GM12878 (cell line): ENCODE measurements around the gene CRYBG3. TPM values are rescaled to one million over a fixed set of nuclear protein-coding genes. Genes with fewer than 3 reads are reported as not detected.

Experiments
- ATAC-seq: fragments of 200-7000 bp; cut with Tn5 transposase; 3 replicates; pipeline ENCODE4 v1.9.1; 2020; ENCODE audit warnings: mild to moderate bottlenecking, moderate library complexity
- BruUV-seq: library from RNA; stranded (reverse); fragments of 400-500 nt; replicated peaks from 2 replicates; lab custom pipeline; 2021; lab: Mats Ljungman, UMichigan
- CTCF ChIA-PET: fragments of 300-600 bp; sonication (Branson Sonifier 250); formaldehyde crosslinking; extraction: SDS; loops from one replicate; lab custom pipeline; 2021; ENCODE audit warnings: inconsistent platforms; lab: Yijun Ruan, JAX
- POLR2A ChIA-PET: fragments of 350-600 bp; formaldehyde crosslinking; extraction: SDS; loops from one replicate; lab custom pipeline; 2021; ENCODE audit warnings: inconsistent platforms; lab: Charles Lee
- RAD21 ChIA-PET: fragments of 300-600 bp; sonication (Branson Sonifier 250); formaldehyde crosslinking; loops from one replicate; lab custom pipeline; 2023; ENCODE audit warnings: antibody characterized with exemption; ENCODE audit not compliant: unreplicated experiment; lab: Charles Lee
- SMC1A ChIA-PET: fragments of 300-600 bp; sonication (Branson Sonifier 250); formaldehyde crosslinking; loops from one replicate; lab custom pipeline; 2023; ENCODE audit not compliant: unreplicated experiment, uncharacterized antibody; lab: Charles Lee
- DNase-seq: peaks from one replicate; pipeline ENCODE4 v3.0.0-alpha.2; 2011; ENCODE audit warnings: low read depth, low spot score
- FAIRE-seq: peaks from 3 replicates; lab custom pipeline; 2011; peaks lifted over from hg19 to GRCh38; lab: Jason Lieb, UNC
- H2AFZ ChIP-seq: 2 replicates; pipeline ENCODE4 v1.6.0; 2011; ENCODE audit warnings: low read depth, low read length, control low read depth; ENCODE audit not compliant: control insufficient read depth
- H3K27ac ChIP-seq: 2 replicates; pipeline ENCODE4 v1.5.1; 2011; ENCODE audit warnings: control low read depth; ENCODE audit not compliant: control insufficient read depth, insufficient read depth
- H3K27me3 ChIP-seq, 2 experiments: replicated peaks in 1 of 2; 2 replicates each; pipeline versions ENCODE4 v1.6.0 to v1.6.1; 2011; ENCODE audit warnings: low read length in 1 of 2; ENCODE audit not compliant: control insufficient read depth in 2 of 2, insufficient read depth in 2 of 2
- H3K36me3 ChIP-seq, 2 experiments: 2 replicates each; pipeline ENCODE4 v1.5.1; 2011; ENCODE audit warnings: low read length in 1 of 2; ENCODE audit not compliant: control insufficient read depth in 2 of 2, insufficient read depth in 2 of 2
- H3K4me1 ChIP-seq: 2 replicates; pipeline ENCODE4 v1.6.1; 2011; ENCODE audit warnings: mild to moderate bottlenecking, low read length, moderate library complexity, mixed read lengths; ENCODE audit not compliant: control insufficient read depth, insufficient read depth
- H3K4me2 ChIP-seq: 2 replicates; pipeline ENCODE4 v1.6.0; 2011; ENCODE audit warnings: control low read depth; ENCODE audit not compliant: control insufficient read depth, insufficient read depth
- H3K4me3 ChIP-seq: fragments of 200-600 bp; sonication (generic); 2 replicates; pipeline ENCODE4 v1.5.1; 2016
- H3K79me2 ChIP-seq: 2 replicates; pipeline ENCODE4 v1.6.0; 2011; ENCODE audit warnings: low read length; ENCODE audit not compliant: control insufficient read depth, insufficient read depth
- H3K9ac ChIP-seq: 2 replicates; pipeline ENCODE4 v1.8.0; 2011; ENCODE audit warnings: low read length, control low read depth, mixed read lengths; ENCODE audit not compliant: control insufficient read depth, insufficient read depth
- H3K9me3 ChIP-seq: replicated peaks from 3 replicates; pipeline ENCODE4 v1.5.1; 2011; ENCODE audit warnings: mild to moderate bottlenecking, low read length; ENCODE audit not compliant: control insufficient read depth, insufficient read depth
- H4K20me1 ChIP-seq: 2 replicates; pipeline ENCODE4 v1.6.0; 2011; ENCODE audit not compliant: control insufficient read depth, insufficient read depth
- BACH1 ChIP-seq: fragments of 450-650 bp; IDR thresholded peaks from 2 replicates; pipeline ENCODE4 v1.6.1; 2017; ENCODE audit warnings: mild to moderate bottlenecking, borderline replicate concordance
- CBX5 ChIP-seq: sonication (generic); IDR thresholded peaks from 2 replicates; pipeline ENCODE4 v1.6.1; 2016; ENCODE audit warnings: low read depth, moderate library complexity, mild to moderate bottlenecking, inconsistent platforms
- CHD1 ChIP-seq: IDR thresholded peaks from 2 replicates; pipeline ENCODE4 v1.6.1; 2012; ENCODE audit warnings: low read depth, low read length, improper control_type of control experiment
- DPF2 ChIP-seq: fragments of 450-650 bp; IDR thresholded peaks from 2 replicates; pipeline ENCODE4 v1.6.1; 2017; ENCODE audit warnings: mild to moderate bottlenecking
- HDAC6 ChIP-seq: fragments of 200-600 bp; sonication (generic); IDR thresholded peaks from one replicate; pipeline ENCODE4 v1.8.0; 2017; ENCODE audit warnings: antibody characterized with exemption; ENCODE audit not compliant: unreplicated experiment
- IRF4 ChIP-seq: IDR thresholded peaks from 2 replicates; pipeline ENCODE4 v1.6.1; 2011; ENCODE audit warnings: low read depth, low read length
- PKNOX1 ChIP-seq: fragments of 450-650 bp; IDR thresholded peaks from 2 replicates; pipeline ENCODE4 v1.6.1; 2016; ENCODE audit warnings: mild to moderate bottlenecking
- RFX5 ChIP-seq: IDR thresholded peaks from 2 replicates; pipeline ENCODE4 v1.6.1; 2011; ENCODE audit warnings: low read depth, low read length, improper control_type of control experiment
- SP1 ChIP-seq: IDR thresholded peaks from one replicate; pipeline ENCODE4 v1.6.1; 2011; ENCODE audit warnings: low read depth, low read length
- SREBF2 ChIP-seq: IDR thresholded peaks from 2 replicates; pipeline ENCODE4 v1.6.1; 2012; ENCODE audit warnings: mild to moderate bottlenecking, low read length
- USF2 ChIP-seq: IDR thresholded peaks from 2 replicates; pipeline ENCODE4 v1.6.1; 2011; ENCODE audit warnings: low read depth, low read length, improper control_type of control experiment, borderline replicate concordance
- ZNF24 ChIP-seq: fragments of 450-650 bp; IDR thresholded peaks from 2 replicates; pipeline ENCODE4 v1.6.1; 2017; ENCODE audit warnings: antibody characterized with exemption, mild to moderate bottlenecking
- ZNF622 ChIP-seq: fragments of 450-650 bp; IDR thresholded peaks from 2 replicates; pipeline ENCODE4 v1.6.1; 2017; ENCODE audit warnings: mild to moderate bottlenecking, inconsistent platforms
- WGBS: methylation state at CpG from one replicate; pipeline ENCODE4 v1.1.6; 2016; ENCODE audit warnings: low lambda C conversion rate; ENCODE audit not compliant: insufficient replicate concordance, insufficient coverage; ENCODE audit errors: missing lambda C conversion rate; 5-methylcytosine and 5-hydroxymethylcytosine counted together
- in situ Hi-C: fragments of 300-500 bp; cut with MboI; formaldehyde crosslinking; loops from 9 replicates; pipeline ENCODE4 v1.14.3; 2018; ENCODE audit warnings: mixed read lengths
- intact Hi-C: fragments of 100-400 bp; cut with micrococcal nuclease; formaldehyde crosslinking; loops from one replicate; pipeline ENCODE4 v1.14.2; 2022; ENCODE audit not compliant: unreplicated experiment
- polyA plus RNA-seq, 11 experiments: library from polyadenylated mRNA; depleted of rRNA in 4 of 11; unstranded in 6 of 11; stranded (reverse) in 5 of 11; fragments of >200 nt; fragmentation: Nextera tagmentation in 4 of 11; fragmentation: Illumina TruSeq in 1 of 11; extraction: Ambion mirVana in 4 of 11; extraction: Trizol in 1 of 11; gene quantifications; 1 replicate in 1 of 11; 2 replicates in 10 of 11; pipeline versions ENCODE4 v1.2.1 to v1.2.3, GENCODE V29; 2011 to 2016; ENCODE audit warnings: inconsistent platforms in 2 of 11, missing spikeins in 2 of 11, low read depth in 1 of 11
- total RNA-seq, 4 experiments: library from RNA; depleted of rRNA in 3 of 4; stranded (reverse); fragments of >200 nt in 3 of 4; fragmentation: Illumina TruSeq in 1 of 4; extraction: Trizol in 1 of 4; gene quantifications; 2 replicates each; pipeline versions ENCODE4 v1.2.1 to v1.2.3, GENCODE V29; 2013 to 2021
- TF ChIP-seq, protein P1 (sequence below): fragments of 450-650 bp; IDR thresholded peaks from 2 replicates; pipeline ENCODE4 v1.6.1; 2018; ENCODE audit warnings: mild to moderate bottlenecking, low read depth, moderate library complexity; ENCODE audit not compliant: partially characterized antibody
- TF ChIP-seq, protein P2 (sequence below): fragments of 450-650 bp; IDR thresholded peaks from 2 replicates; pipeline ENCODE4 v1.6.1; 2018; ENCODE audit warnings: borderline replicate concordance, mild to moderate bottlenecking; ENCODE audit not compliant: partially characterized antibody
- TF ChIP-seq, protein P3 (sequence below): IDR thresholded peaks from 2 replicates; pipeline ENCODE4 v1.6.1; 2012; ENCODE audit warnings: low read depth, low read length, improper control_type of control experiment

Gene CRYBG3
- total and polyA plus RNA-seq, 10 of the 15 experiments (the other 5 are each of a cell fraction or from before 2014, with no cell fraction given), result 0.11 to 5.4 (median 1.6) TPM

DNA sequence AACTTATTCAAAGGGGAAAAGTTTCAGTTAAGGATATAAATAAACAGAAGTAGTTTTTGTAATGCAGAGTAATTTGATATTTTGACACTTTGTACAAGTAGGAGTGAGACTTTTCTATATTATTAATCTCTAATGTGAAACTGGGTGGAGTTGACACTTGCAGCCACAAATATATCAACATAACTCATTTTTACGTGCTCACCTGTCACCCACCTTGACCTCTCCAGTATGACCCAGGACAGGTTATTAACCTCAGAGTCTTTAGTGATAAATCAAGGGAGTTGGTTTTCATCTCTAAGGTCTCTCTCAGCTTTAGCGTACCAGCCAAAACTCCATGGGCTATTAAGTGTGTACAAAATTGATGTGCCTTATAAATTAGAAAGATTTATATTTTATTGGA lies 7.4 kb downstream of the CRYBG3 start (continued):
- TF ChIP-seq, protein P1, sequence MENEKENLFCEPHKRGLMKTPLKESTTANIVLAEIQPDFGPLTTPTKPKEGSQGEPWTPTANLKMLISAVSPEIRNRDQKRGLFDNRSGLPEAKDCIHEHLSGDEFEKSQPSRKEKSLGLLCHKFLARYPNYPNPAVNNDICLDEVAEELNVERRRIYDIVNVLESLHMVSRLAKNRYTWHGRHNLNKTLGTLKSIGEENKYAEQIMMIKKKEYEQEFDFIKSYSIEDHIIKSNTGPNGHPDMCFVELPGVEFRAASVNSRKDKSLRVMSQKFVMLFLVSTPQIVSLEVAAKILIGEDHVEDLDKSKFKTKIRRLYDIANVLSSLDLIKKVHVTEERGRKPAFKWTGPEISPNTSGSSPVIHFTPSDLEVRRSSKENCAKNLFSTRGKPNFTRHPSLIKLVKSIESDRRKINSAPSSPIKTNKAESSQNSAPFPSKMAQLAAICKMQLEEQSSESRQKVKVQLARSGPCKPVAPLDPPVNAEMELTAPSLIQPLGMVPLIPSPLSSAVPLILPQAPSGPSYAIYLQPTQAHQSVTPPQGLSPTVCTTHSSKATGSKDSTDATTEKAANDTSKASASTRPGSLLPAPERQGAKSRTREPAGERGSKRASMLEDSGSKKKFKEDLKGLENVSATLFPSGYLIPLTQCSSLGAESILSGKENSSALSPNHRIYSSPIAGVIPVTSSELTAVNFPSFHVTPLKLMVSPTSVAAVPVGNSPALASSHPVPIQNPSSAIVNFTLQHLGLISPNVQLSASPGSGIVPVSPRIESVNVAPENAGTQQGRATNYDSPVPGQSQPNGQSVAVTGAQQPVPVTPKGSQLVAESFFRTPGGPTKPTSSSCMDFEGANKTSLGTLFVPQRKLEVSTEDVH, result no peak
- TF ChIP-seq IRF4 (no peak), BACH1 (no peak), ZNF622 (no peak), SP1 (no peak)
- TF ChIP-seq, protein P2, sequence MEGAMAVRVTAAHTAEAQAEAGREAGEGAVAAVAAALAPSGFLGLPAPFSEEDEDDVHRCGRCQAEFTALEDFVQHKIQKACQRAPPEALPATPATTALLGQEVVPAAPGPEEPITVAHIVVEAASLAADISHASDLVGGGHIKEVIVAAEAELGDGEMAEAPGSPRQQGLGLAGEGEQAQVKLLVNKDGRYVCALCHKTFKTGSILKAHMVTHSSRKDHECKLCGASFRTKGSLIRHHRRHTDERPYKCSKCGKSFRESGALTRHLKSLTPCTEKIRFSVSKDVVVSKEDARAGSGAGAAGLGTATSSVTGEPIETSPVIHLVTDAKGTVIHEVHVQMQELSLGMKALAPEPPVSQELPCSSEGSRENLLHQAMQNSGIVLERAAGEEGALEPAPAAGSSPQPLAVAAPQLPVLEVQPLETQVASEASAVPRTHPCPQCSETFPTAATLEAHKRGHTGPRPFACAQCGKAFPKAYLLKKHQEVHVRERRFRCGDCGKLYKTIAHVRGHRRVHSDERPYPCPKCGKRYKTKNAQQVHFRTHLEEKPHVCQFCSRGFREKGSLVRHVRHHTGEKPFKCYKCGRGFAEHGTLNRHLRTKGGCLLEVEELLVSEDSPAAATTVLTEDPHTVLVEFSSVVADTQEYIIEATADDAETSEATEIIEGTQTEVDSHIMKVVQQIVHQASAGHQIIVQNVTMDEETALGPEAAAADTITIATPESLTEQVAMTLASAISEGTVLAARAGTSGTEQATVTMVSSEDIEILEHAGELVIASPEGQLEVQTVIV, result no peak

DNA sequence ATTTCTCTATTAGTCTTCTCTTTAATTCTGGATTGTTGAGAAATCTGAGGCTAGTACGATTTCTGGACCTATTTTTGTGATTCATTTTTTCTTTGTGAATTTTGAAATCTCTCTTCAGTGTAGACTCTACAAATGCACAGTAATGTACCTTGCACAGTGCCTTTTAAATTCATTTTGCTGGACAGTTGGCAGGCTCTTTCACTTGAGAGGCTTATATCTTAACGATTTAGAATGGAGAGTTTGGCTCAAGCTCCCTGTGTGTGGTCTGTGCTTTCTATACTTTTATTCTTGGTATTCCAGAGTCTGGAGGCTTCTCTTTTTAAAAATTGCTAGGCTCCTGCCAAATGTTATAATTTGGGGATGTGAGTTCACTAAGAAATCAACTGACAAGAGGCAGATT lies 8.8 kb downstream of the CRYBG3 start:
- BruUV-seq, result no TSS peak
- Histone ChIP-seq H3K9me3 (no peaks in the 10 kb centered on the region), H2AFZ (no peak overlapping the region), H3K4me3 (no peak overlapping the region), H3K36me3 (no peaks in the 10 kb centered on the region), H3K79me2 (no peaks in the 10 kb centered on the region), H4K20me1 (no peaks in the 10 kb centered on the region), H3K4me1 (no peaks in the 10 kb centered on the region), H3K27ac (no peak overlapping the region), H3K9ac (no peak overlapping the region), H3K4me2 (no peak overlapping the region), H3K27me3 (no peaks in the 10 kb centered on the region)
- 64% methylated on average over 2 of the region's 2 CpGs for WGBS
- FAIRE-seq (no peak), DNase-seq (no peak), ATAC-seq (no peak)
- intact Hi-C loops (no loop called here), in situ Hi-C loops (no loop called here)
- SMC1A ChIA-PET, result no interaction called here
- TF ChIP-seq SREBF2, result no peak
- TF ChIP-seq CHD1, result no peak
- TF ChIP-seq HDAC6, result no peak
- no peak for TF ChIP-seq RFX5
- no peak for TF ChIP-seq CBX5
- TF ChIP-seq DPF2, result no peak
- TF ChIP-seq USF2, result no peak
- TF ChIP-seq PKNOX1, result no peak
- TF ChIP-seq, protein P3, sequence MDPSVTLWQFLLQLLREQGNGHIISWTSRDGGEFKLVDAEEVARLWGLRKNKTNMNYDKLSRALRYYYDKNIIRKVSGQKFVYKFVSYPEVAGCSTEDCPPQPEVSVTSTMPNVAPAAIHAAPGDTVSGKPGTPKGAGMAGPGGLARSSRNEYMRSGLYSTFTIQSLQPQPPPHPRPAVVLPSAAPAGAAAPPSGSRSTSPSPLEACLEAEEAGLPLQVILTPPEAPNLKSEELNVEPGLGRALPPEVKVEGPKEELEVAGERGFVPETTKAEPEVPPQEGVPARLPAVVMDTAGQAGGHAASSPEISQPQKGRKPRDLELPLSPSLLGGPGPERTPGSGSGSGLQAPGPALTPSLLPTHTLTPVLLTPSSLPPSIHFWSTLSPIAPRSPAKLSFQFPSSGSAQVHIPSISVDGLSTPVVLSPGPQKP, result no peak
- no peak for TF ChIP-seq ZNF24
- POLR2A ChIA-PET, result no interaction called here
- CTCF ChIA-PET, result no interaction called here
- RAD21 ChIA-PET, result no interaction called here
